Cardiac muscle cell (in vitro differentiated cells and primary cell): ENCODE data around the gene IKZF4. TPM values are rescaled to one million over a fixed set of nuclear protein-coding genes. Genes with fewer than 3 reads are reported as not detected.
"Not testable (repeated sequence)": the region's sequence is repeated elsewhere in the genome, so short reads cannot be mapped to it uniquely, and the experiment has no call there.

Experiments used
- DNase-seq, 2 donors: peaks; one replicate each; pipeline versions ENCODE4 v3.0.0 to v3.0.0-alpha.2; 2010 to 2017; ENCODE audit warnings: low read depth in 1 of 2, low spot score in 1 of 2
- H3K27ac ChIP-seq: fragments of 200-600 bp; sonication (generic); 2 replicates; pipeline ENCODE4 v1.5.1; 2016
- H3K27me3 ChIP-seq: fragments of 200-600 bp; sonication (generic); 2 replicates; pipeline ENCODE4 v1.6.0; 2016; ENCODE audit warnings: control low read depth
- H3K36me3 ChIP-seq: fragments of 200-600 bp; sonication (generic); 2 replicates; pipeline ENCODE4 v1.5.1; 2016; ENCODE audit warnings: control low read depth
- H3K4me1 ChIP-seq: fragments of 200-600 bp; sonication (generic); 2 replicates; pipeline ENCODE4 v1.8.1; 2017; ENCODE audit warnings: low read depth, mild to moderate bottlenecking, mixed run types
- H3K4me3 ChIP-seq: fragments of 200-600 bp; sonication (generic); 2 replicates; pipeline ENCODE4 v1.5.1; 2016; ENCODE audit warnings: mild to moderate bottlenecking
- H3K9me3 ChIP-seq: fragments of 200-600 bp; sonication (generic); 2 replicates; pipeline ENCODE4 v1.5.1; 2017; ENCODE audit warnings: low read depth, mild to moderate bottlenecking, control low read depth
- polyA plus RNA-seq: library from polyadenylated mRNA; unstranded; fragments of >200 nt; fragmentation: Nextera tagmentation; extraction: Ambion mirVana; gene quantifications from 2 replicates; pipeline ENCODE4 v1.2.1, GENCODE V29; 2016
- total RNA-seq: library from RNA; depleted of rRNA; stranded (reverse); fragments of >200 nt; gene quantifications from 2 replicates; pipeline ENCODE4 v1.2.3, GENCODE V29; 2016
- TF ChIP-seq, protein P1 (sequence below): IDR thresholded peaks from 2 replicates; pipeline ENCODE4 v1.5.1; 2012; ENCODE audit warnings: low read depth, mild to moderate bottlenecking, low read length

The IKZF4 gene
- total and polyA plus RNA-seq, 2 experiments from 2014 or later = 11.5 to 12.5 TPM

DNA sequence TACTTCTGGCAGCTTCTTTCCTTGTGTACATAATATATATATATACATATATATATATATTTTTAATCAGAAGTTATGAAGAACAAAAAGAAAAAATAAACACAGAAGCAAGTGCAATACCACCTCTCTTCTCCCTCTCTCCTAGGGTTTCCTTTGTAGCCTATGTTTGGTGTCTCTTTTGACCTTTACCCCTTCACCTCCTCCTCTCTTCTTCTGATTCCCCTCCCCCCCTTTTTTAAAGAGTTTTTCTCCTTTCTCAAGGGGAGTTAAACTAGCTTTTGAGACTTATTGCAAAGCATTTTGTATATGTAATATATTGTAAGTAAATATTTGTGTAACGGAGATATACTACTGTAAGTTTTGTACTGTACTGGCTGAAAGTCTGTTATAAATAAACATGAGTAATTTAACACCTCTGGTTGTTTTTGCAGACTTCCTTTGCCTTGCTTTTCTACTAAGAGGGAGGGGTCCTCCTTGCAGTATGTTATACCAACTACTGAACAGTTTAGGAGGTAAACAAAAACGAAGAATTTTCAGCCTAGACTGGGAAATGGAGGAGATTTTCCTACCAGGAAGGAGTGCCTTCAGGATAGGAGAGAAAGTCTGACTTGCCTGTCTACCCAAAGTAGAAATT lies 17.3 kb downstream of the IKZF4 start:
- no peak for DNase-seq
- Histone ChIP-seq H3K27ac (peak overlapping the region; percentile 26), H3K9me3 (no peaks in the 10 kb centered on the region), H3K36me3 (peaks cover 36% of the 10 kb centered on the region), H3K4me3 (no peak overlapping the region), H3K27me3 (no peaks in the 10 kb centered on the region), H3K4me1 (peaks cover 12% of the 10 kb centered on the region)
- TF ChIP-seq, protein P1, sequence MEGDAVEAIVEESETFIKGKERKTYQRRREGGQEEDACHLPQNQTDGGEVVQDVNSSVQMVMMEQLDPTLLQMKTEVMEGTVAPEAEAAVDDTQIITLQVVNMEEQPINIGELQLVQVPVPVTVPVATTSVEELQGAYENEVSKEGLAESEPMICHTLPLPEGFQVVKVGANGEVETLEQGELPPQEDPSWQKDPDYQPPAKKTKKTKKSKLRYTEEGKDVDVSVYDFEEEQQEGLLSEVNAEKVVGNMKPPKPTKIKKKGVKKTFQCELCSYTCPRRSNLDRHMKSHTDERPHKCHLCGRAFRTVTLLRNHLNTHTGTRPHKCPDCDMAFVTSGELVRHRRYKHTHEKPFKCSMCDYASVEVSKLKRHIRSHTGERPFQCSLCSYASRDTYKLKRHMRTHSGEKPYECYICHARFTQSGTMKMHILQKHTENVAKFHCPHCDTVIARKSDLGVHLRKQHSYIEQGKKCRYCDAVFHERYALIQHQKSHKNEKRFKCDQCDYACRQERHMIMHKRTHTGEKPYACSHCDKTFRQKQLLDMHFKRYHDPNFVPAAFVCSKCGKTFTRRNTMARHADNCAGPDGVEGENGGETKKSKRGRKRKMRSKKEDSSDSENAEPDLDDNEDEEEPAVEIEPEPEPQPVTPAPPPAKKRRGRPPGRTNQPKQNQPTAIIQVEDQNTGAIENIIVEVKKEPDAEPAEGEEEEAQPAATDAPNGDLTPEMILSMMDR = no peak

DNA sequence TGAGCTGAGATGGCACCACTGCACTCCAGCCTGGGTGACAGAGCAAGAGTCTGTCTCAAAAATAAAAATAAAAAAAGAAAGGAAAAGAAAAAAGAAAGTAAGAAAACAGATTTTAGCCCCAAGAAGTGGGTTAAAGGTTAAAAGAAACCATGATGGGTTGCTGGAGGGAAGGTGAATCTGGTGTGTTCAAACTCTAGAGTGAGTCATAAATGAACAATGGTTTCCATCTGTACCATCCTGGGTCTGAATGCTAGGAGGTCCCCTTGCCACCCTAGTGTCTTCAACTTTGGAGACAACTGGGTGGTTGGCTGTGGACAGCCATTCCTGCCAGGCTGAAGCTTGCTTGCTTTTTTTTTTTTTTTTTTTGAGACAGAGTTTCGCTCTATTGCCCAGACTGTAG lies 19.3 kb downstream of the IKZF4 start:
- TF ChIP-seq, protein P1 = no peak
- Histone ChIP-seq H3K27me3 (no peaks in the 10 kb centered on the region), H3K4me3 (no peak overlapping the region), H3K36me3 (peaks cover 40% of the 10 kb centered on the region), H3K4me1 (peaks cover 13% of the 10 kb centered on the region), H3K9me3 (no peaks in the 10 kb centered on the region), H3K27ac (peak overlapping the region; percentile 71)
- no peak for DNase-seq

DNA sequence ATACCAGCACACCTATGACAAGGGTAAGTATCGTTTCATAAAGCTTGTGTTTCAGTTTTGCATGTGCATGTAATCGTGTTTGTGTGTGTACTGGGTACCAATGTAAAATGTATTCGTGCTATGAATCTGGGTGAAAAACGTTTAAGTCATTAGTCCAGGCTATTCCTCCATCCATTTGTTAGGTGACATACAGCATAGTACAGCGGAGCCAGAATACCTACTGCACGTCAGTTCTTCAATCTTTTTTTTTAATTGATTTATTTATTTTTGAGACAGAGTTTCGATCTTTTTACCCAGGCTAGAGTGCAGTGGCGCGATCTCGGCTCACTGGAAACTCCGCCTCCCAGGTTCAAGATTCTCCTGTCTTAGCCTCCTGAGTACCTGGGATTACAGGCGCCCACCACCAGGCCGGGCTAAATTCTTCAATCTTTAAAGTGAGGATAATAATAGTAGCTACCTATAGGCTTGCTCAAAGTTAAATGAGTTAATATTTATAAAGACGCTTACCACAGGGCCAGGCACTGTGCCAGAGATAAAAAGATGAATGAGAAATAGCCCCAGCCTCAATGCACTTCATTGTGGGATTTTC lies 20.2 kb downstream of the IKZF4 start:
- Histone ChIP-seq H3K27me3 (no peaks in the 10 kb centered on the region), H3K36me3 (peaks cover 38% of the 10 kb centered on the region), H3K27ac (peak overlapping the region; percentile 71), H3K9me3 (no peaks in the 10 kb centered on the region), H3K4me1 (peaks cover 13% of the 10 kb centered on the region), H3K4me3 (peak overlapping the region; percentile 10)
- DNase-seq = no peak
- TF ChIP-seq, protein P1 = no peak

DNA sequence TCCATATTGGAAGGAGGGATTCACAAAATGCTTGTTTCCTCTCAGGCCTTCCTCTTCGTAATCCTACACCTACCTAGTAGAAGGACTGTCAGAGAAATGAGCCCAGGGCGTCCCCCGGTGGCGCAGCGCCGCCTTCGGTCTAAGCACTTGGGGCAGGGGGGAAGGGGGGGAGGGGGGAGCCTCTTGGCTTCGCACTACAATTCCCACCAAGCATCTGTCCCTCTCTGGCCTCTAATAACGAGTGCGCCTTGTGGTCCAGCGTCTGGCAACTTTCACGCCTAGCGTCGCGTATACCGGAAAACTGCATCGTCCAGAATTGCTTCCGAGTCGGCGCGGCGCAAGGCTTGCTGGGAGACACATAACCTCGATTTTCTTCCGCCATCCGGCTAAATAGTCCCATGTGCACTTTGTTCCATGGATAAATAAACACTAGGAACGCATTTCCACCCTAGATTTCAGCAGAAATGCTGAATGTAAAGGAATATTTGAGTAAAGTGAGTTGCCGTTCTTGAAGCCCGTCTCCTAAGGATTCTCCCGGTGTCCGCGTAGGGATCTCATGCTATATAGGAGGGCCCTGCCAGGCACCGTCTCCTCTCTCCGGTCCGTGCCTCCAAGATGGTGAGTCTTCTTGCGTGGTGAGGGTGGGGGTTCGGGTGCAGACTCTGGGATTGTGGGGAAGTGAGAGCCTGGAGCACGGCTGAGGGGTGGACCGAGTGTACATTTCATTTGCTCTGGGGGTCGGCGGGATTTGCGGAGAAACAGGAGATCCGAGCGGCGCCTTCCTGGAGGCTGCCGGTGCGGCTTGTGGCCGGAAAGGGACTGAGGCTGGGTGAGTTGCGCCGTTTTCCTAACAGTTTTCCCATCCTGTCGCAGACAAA lies 20.9 kb downstream of the IKZF4 start, which contains the start of gene RPS26:
Gene RPS26, plus strand, starts transcription at position 367 of the 878 bp plus-strand sequence. Its CDS starts 249 bp downstream, at position 616.
- Histone ChIP-seq H3K4me1 (peaks cover 13% of the 10 kb centered on the region), H3K27me3 (no peaks in the 10 kb centered on the region), H3K4me3 (peak within 1 kb of the TSS; percentile 90), H3K27ac (peak within 1 kb of the TSS; percentile 95), H3K36me3 (peaks cover 38% of the 10 kb centered on the region), H3K9me3 (no peaks in the 10 kb centered on the region)
- TF ChIP-seq, protein P1 = peak; percentile 32
- DNase-seq = peak; percentile 99 to 100

DNA sequence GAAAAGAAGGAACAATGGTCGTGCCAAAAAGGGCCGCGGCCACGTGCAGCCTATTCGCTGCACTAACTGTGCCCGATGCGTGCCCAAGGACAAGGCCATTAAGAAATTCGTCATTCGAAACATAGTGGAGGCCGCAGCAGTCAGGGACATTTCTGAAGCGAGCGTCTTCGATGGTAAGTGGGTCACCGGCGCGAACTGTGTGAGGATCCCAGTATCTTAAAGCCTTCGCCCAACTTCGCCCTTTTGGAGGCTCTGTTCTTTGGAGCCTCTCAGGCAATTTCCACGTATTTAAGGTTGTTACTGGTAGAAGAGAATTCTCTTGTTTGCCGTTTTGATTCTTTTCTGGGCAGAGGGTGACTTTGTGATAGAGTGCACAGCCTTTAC lies 21.6 kb downstream of the IKZF4 start:
- Histone ChIP-seq H3K4me1 (peaks cover 13% of the 10 kb centered on the region), H3K27ac (peak overlapping the region; percentile 95), H3K36me3 (peaks cover 34% of the 10 kb centered on the region), H3K4me3 (peak overlapping the region; percentile 90)
- H3K27me3 ChIP-seq, H3K9me3 ChIP-seq, DNase-seq: not testable (repeated sequence)
